ENCODE measurements around the gene PCNX2. TPM values are rescaled to one million over a fixed set of nuclear protein-coding genes. Genes with fewer than 3 reads are reported as not detected.

Gene PCNX2
- total RNA-seq, 1 donor from 2014 or later: 33.6 TPM

DNA sequence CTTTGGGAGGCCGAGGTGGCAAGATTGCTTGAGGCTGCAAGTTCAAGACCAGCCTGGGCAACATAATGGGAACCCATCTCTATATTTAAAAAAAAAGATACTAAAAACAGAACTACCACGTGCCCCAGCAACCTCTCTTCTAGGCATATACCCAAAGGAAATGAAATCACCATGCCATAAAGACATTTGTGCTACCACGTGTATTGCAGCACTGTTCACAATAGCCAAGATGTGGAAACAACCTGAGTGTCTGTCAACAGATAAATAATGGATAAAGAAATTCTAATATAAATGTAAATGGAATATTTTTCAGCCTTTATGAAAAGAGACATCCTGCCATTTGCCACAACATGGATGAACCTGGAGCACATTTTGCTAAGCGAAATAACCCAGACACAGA lies 128.6 kb downstream of the PCNX2 start:
- DNase-seq (ENCODE audit: low spot score, unreplicated experiment): no peak
- Mint-ChIP-seq H3K36me3 (ENCODE audit: insufficient read depth) (peaks cover 35% of the 10 kb centered on the region), H3K4me1 (ENCODE audit: low read depth) (peaks cover 1% of the 10 kb centered on the region), H3K27ac (no peak overlapping the region), H3K27me3 (no peaks in the 10 kb centered on the region), H3K9me3 (ENCODE audit: low read depth) (peaks cover 26% of the 10 kb centered on the region), H3K4me3 (ENCODE audit: low read depth) (no peak overlapping the region)
- TF ChIP-seq, protein P1, sequence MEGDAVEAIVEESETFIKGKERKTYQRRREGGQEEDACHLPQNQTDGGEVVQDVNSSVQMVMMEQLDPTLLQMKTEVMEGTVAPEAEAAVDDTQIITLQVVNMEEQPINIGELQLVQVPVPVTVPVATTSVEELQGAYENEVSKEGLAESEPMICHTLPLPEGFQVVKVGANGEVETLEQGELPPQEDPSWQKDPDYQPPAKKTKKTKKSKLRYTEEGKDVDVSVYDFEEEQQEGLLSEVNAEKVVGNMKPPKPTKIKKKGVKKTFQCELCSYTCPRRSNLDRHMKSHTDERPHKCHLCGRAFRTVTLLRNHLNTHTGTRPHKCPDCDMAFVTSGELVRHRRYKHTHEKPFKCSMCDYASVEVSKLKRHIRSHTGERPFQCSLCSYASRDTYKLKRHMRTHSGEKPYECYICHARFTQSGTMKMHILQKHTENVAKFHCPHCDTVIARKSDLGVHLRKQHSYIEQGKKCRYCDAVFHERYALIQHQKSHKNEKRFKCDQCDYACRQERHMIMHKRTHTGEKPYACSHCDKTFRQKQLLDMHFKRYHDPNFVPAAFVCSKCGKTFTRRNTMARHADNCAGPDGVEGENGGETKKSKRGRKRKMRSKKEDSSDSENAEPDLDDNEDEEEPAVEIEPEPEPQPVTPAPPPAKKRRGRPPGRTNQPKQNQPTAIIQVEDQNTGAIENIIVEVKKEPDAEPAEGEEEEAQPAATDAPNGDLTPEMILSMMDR (IDR thresholded peaks at IDR 0.05; ENCODE audit: unreplicated experiment): no peak

DNA sequence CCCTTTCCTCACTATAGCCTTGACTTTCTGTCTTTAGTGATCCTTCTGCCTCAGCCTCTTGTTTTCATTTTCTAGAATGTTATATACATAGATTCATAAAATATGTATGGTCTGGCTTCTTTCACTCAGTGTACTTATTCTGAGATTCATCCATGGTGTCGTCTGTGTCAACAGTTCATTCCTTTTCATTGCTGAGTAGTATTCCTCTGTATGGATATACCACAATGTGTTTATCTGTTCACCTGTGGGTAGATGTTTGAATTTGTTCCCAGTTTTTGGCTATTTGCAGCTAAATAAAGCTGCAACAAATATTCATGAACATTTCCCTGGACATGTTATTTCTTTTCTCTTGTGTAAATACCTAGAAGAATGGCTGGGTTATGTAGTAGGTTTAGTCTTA lies 131.8 kb downstream of the PCNX2 start:
- Mint-ChIP-seq H3K4me3 (ENCODE audit: low read depth) (no peak overlapping the region), H3K9me3 (ENCODE audit: low read depth) (peaks cover 12% of the 10 kb centered on the region), H3K36me3 (ENCODE audit: insufficient read depth) (peaks cover 23% of the 10 kb centered on the region), H3K27me3 (no peaks in the 10 kb centered on the region), H3K4me1 (ENCODE audit: low read depth) (peaks cover 1% of the 10 kb centered on the region), H3K27ac (no peak overlapping the region)
- TF ChIP-seq, protein P1 (IDR thresholded peaks at IDR 0.05; ENCODE audit: unreplicated experiment): no peak
- DNase-seq (ENCODE audit: low spot score, unreplicated experiment): no peak

DNA sequence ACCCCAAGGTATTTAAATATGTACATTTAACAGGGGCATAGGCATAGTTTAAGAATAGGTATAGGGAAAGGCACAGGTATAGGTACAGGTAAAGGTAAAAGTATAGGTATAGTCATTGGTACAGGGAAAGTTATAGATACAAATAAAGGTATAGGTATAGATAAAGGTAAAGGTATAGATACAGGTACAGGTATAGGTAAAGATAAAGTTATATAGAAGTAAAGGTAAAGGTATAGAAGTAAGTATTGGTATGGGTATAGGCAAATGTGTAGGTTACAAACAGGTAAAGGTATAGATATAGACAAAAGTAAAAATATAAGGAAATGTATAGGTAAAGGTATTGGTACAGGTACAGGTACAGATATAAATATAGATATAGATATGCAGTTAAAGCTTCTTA lies 137.2 kb downstream of the PCNX2 start:
- H3K4me1 Mint-ChIP-seq (ENCODE audit: low read depth): peaks cover 3% of the 10 kb centered on the region

DNA sequence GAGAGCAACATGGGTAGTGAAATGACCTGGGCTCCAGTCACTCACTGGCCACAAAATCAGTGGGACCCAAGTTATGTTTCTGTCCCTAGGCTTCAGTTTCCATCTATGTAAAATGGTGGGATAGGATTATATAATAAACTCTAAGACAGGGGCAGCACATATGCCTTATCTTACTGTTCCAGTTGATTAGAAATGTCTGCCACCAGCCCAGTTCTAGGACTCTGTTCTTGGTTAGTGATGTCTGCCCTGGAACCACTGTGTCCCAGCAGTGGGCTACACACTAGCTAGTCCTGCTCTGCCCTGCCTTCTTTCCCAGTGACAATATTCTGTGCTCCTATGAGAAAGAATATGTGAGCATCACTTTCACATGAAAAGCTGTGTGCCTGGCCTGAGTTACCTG lies 138.3 kb downstream of the PCNX2 start:
- H3K4me1 Mint-ChIP-seq (ENCODE audit: low read depth): peaks cover 3% of the 10 kb centered on the region
- peaks cover 18% of the 10 kb centered on the region for H3K36me3 Mint-ChIP-seq (ENCODE audit: insufficient read depth)
- no peak overlapping the region for H3K4me3 Mint-ChIP-seq (ENCODE audit: low read depth)
- no peak overlapping the region for H3K27ac Mint-ChIP-seq
- no peak for DNase-seq (ENCODE audit: low spot score, unreplicated experiment)
- H3K9me3 Mint-ChIP-seq (ENCODE audit: low read depth): peaks cover 9% of the 10 kb centered on the region
- H3K27me3 Mint-ChIP-seq: no peaks in the 10 kb centered on the region
- TF ChIP-seq, protein P1 (IDR thresholded peaks at IDR 0.05; ENCODE audit: unreplicated experiment): no peak

More for the DNA sequence above, 137.2 kb downstream of the PCNX2 start:
- no peak overlapping the region for H3K27ac Mint-ChIP-seq
- TF ChIP-seq, protein P1 (IDR thresholded peaks at IDR 0.05; ENCODE audit: unreplicated experiment): no peak
- H3K4me3 Mint-ChIP-seq (ENCODE audit: low read depth): no peak overlapping the region
- H3K9me3 Mint-ChIP-seq (ENCODE audit: low read depth): peaks cover 1% of the 10 kb centered on the region
- peaks cover 13% of the 10 kb centered on the region for H3K36me3 Mint-ChIP-seq (ENCODE audit: insufficient read depth)
- no peak for DNase-seq (ENCODE audit: low spot score, unreplicated experiment)
- H3K27me3 Mint-ChIP-seq: no peaks in the 10 kb centered on the region

DNA sequence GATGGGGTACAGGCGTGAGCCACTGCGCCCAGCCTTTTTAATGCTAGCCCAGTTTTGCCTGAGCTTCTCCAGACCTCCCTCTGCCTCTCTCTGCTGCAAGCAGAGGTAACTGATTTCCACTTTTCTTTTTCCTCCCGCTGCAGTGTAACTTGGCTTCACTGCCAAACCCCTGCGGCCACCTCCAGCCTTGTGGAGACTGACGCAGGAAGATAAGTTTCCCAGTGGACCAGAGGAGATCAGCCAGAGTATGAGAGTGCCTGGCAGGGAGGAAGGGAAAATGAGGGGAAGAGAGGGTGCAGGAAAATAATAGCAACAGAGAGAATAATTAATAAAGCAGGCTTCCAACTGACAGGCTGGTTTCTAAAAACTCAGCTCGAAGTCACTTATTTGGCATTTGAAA lies 143.7 kb downstream of the PCNX2 start:
- DNase-seq (ENCODE audit: low spot score, unreplicated experiment): no peak
- Mint-ChIP-seq H3K9me3 (ENCODE audit: low read depth) (peaks cover 9% of the 10 kb centered on the region), H3K27me3 (no peaks in the 10 kb centered on the region), H3K36me3 (ENCODE audit: insufficient read depth) (peaks cover 18% of the 10 kb centered on the region), H3K27ac (no peak overlapping the region), H3K4me3 (ENCODE audit: low read depth) (no peak overlapping the region), H3K4me1 (ENCODE audit: low read depth) (peaks cover 2% of the 10 kb centered on the region)
- TF ChIP-seq, protein P1 (IDR thresholded peaks at IDR 0.05; ENCODE audit: unreplicated experiment): no peak

All from progenitor cell of endocrine pancreas (in vitro differentiated cells).